ENCODE measurements around the gene BCL2L11. TPM values are rescaled to one million over a fixed set of nuclear protein-coding genes. Genes with fewer than 3 reads are reported as not detected.

The BCL2L11 gene
- total RNA-seq, 1 donor from 2014 or later: 24.5 TPM

DNA sequence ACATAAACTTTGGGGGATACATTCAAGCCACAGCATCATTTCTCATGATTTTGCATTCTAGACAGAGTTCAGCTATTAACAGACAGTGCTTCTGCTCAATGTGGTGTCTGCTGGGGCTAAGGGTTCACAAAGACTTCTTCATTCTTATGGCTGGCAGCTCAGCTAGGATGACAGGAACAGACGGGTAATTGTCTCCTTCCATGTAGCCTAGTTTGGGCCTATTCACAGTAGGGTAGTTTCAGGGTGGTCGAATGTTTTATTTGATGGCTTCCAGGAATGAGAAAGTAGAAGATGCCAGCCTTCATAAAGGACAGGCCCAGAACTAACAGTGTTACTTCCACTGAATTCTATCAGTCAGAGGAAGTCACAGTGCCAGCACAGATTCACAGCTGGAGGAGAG, 26.0 kb upstream of the BCL2L11 start:
- Mint-ChIP-seq H3K27ac (no peak overlapping the region), H3K36me3 (no peaks in the 10 kb centered on the region), H3K4me3 (no peak overlapping the region), H3K9me3 (no peaks in the 10 kb centered on the region), H3K4me1 (peaks cover 3% of the 10 kb centered on the region), H3K27me3 (ENCODE audit: low read depth) (peaks cover 6% of the 10 kb centered on the region)
- no peak for DNase-seq (ENCODE audit: low spot score in 2 of 2, unreplicated experiment in 2 of 2)
- no peak for TF ChIP-seq CTCF (IDR thresholded peaks at IDR 0.05; ENCODE audit: unreplicated experiment)

- H3K9me3 Mint-ChIP-seq: no peaks in the 10 kb centered on the region
- H3K36me3 Mint-ChIP-seq: no peaks in the 10 kb centered on the region
- no peak overlapping the region for H3K4me3 Mint-ChIP-seq
- TF ChIP-seq CTCF (IDR thresholded peaks at IDR 0.05; ENCODE audit: unreplicated experiment): no peak
- peaks cover 6% of the 10 kb centered on the region for H3K4me1 Mint-ChIP-seq
- peaks cover 2% of the 10 kb centered on the region for H3K27me3 Mint-ChIP-seq (ENCODE audit: low read depth)
- no peak overlapping the region for H3K27ac Mint-ChIP-seq
- no peak for DNase-seq (ENCODE audit: low spot score in 2 of 2, unreplicated experiment in 2 of 2)
Observed at GRCh38 chr2:111095434-111095833, 25.3 kb upstream of the BCL2L11 start.

- no peak for DNase-seq (ENCODE audit: low spot score in 2 of 2, unreplicated experiment in 2 of 2)
- Mint-ChIP-seq H3K4me1 (peaks cover 6% of the 10 kb centered on the region), H3K27me3 (ENCODE audit: low read depth) (no peaks in the 10 kb centered on the region), H3K36me3 (no peaks in the 10 kb centered on the region), H3K4me3 (no peak overlapping the region), H3K9me3 (no peaks in the 10 kb centered on the region), H3K27ac (no peak overlapping the region)
- no peak for TF ChIP-seq CTCF (IDR thresholded peaks at IDR 0.05; ENCODE audit: unreplicated experiment)
Observed at GRCh38 chr2:111099402-111099801, 21.3 kb upstream of the BCL2L11 start.

DNA sequence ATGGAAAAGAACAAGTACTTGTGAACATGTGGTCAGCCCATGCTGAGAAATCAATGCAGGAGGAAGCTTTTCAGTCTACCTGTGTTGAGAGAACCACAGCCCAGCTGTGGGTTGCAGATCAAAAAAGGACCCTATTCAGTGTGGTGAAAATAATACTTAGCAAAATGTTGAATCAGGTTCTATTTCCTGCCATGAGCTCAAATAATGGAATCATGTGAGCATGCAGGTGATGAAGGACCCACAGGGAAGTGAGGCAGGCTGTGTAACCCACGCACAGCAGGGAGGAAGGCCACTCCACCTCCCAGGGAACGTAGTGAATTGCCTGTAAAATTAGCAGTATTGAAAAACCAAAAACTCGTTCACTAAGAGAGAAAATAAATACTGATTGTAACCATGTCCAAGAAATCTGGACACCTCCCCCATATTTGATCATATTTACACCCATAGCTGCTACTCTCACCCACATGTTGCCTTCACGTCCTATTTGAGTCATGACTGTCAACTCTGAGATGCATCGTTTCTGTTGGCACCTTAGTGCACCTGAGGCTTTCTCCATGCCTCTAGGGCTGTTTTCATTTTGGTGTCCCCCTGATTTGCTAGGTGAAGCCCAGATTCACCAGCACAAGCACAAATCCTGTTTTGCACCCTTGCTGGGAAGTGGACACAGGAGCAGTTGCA, 20.5 kb upstream of the BCL2L11 start:
- TF ChIP-seq CTCF (IDR thresholded peaks at IDR 0.05; ENCODE audit: unreplicated experiment): no peak
- H3K27ac Mint-ChIP-seq: no peak overlapping the region

GRCh38 chr2:111100765-111101162, 19.9 kb upstream of the BCL2L11 start:
- Mint-ChIP-seq H3K27me3 (ENCODE audit: low read depth) (no peaks in the 10 kb centered on the region), H3K4me3 (no peak overlapping the region), H3K36me3 (no peaks in the 10 kb centered on the region), H3K4me1 (peaks cover 6% of the 10 kb centered on the region), H3K9me3 (no peaks in the 10 kb centered on the region), H3K27ac (no peak overlapping the region)
- DNase-seq (ENCODE audit: low spot score in 2 of 2, unreplicated experiment in 2 of 2): no peak
- no peak for TF ChIP-seq CTCF (IDR thresholded peaks at IDR 0.05; ENCODE audit: unreplicated experiment)

More for the DNA sequence above, 20.5 kb upstream of the BCL2L11 start:
- Mint-ChIP-seq H3K9me3 (no peaks in the 10 kb centered on the region), H3K27me3 (ENCODE audit: low read depth) (no peaks in the 10 kb centered on the region), H3K36me3 (no peaks in the 10 kb centered on the region), H3K4me1 (peaks cover 6% of the 10 kb centered on the region), H3K4me3 (no peak overlapping the region)
- DNase-seq (ENCODE audit: low spot score in 2 of 2, unreplicated experiment in 2 of 2): no peak

Data from mesothelial cell of epicardium (in vitro differentiated cells).